Chondrocyte (in vitro differentiated cells): ENCODE measurements around the gene DUSP18. TPM values are rescaled to one million over a fixed set of nuclear protein-coding genes. Genes with fewer than 3 reads are reported as not detected.

Experiments
- DNase-seq: peaks from one replicate; pipeline ENCODE4 v3.0.0; 2021; ENCODE audit warnings: mixed read lengths, low spot score
- H3K27ac Mint-ChIP-seq: one replicate; pipeline ENCODE4 v1.8.0; 2021; ENCODE audit warnings: mild to moderate bottlenecking, moderate library complexity, mixed read lengths; ENCODE audit not compliant: unreplicated experiment
- H3K27me3 Mint-ChIP-seq: 2 replicates; pipeline ENCODE4 v1.8.0; 2021; ENCODE audit warnings: low read depth, mixed read lengths
- H3K36me3 Mint-ChIP-seq: 2 replicates; pipeline ENCODE4 v1.8.0; 2021; ENCODE audit warnings: low read depth, mixed read lengths
- H3K4me1 Mint-ChIP-seq: 2 replicates; pipeline ENCODE4 v1.8.0; 2021; ENCODE audit warnings: low read depth, mild to moderate bottlenecking, mixed read lengths
- H3K4me3 Mint-ChIP-seq: one replicate; pipeline ENCODE4 v1.8.0; 2021; ENCODE audit warnings: mild to moderate bottlenecking, moderate library complexity, mixed read lengths; ENCODE audit not compliant: unreplicated experiment
- H3K9me3 Mint-ChIP-seq: 2 replicates; pipeline ENCODE4 v1.8.0; 2021; ENCODE audit warnings: low read depth, mixed read lengths
- total RNA-seq: library from RNA; stranded (reverse); gene quantifications from 3 replicates; pipeline ENCODE4 v1.2.1, GENCODE V29; 2021
- TF ChIP-seq, protein P1 (sequence below): fragments of 200-600 bp; sonication (generic); IDR thresholded peaks from 2 replicates; pipeline ENCODE4 v1.5.0; 2021; ENCODE audit warnings: antibody characterized with exemption, mild to moderate bottlenecking, moderate library complexity

The DUSP18 gene
- total RNA-seq, 1 donor from 2014 or later = 9.0 TPM

DNA sequence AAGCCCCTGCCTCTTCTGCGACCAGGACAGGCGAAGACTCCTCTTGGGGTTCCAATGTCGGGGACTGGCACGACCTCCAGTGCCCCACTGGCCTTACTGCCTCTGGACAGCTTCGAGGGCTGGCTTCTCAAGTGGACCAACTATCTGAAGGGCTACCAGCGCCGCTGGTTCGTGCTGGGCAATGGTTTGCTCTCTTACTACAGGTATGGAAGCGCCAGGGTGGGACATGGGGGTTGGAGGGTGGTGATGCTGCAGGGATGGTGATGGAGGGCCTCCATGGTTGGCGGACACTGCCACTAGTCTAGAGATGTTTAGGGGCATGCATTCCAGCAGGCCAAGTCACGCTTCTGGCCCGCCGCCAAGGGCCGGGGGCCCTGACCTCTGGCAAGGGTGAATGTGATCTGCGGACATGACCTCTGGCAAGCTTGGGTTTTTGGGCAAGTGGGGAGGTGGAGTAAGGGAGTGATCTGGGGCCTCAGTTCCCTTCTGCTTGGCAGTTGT, 27.7 kb upstream of the DUSP18 start:
- Mint-ChIP-seq H3K27me3 (no peaks in the 10 kb centered on the region), H3K4me1 (peaks cover 10% of the 10 kb centered on the region), H3K4me3 (peak overlapping the region; percentile 59), H3K36me3 (no peaks in the 10 kb centered on the region), H3K27ac (no peak overlapping the region), H3K9me3 (no peaks in the 10 kb centered on the region)
- no peak for DNase-seq
- TF ChIP-seq, protein P1, sequence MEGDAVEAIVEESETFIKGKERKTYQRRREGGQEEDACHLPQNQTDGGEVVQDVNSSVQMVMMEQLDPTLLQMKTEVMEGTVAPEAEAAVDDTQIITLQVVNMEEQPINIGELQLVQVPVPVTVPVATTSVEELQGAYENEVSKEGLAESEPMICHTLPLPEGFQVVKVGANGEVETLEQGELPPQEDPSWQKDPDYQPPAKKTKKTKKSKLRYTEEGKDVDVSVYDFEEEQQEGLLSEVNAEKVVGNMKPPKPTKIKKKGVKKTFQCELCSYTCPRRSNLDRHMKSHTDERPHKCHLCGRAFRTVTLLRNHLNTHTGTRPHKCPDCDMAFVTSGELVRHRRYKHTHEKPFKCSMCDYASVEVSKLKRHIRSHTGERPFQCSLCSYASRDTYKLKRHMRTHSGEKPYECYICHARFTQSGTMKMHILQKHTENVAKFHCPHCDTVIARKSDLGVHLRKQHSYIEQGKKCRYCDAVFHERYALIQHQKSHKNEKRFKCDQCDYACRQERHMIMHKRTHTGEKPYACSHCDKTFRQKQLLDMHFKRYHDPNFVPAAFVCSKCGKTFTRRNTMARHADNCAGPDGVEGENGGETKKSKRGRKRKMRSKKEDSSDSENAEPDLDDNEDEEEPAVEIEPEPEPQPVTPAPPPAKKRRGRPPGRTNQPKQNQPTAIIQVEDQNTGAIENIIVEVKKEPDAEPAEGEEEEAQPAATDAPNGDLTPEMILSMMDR = no peak

DNA sequence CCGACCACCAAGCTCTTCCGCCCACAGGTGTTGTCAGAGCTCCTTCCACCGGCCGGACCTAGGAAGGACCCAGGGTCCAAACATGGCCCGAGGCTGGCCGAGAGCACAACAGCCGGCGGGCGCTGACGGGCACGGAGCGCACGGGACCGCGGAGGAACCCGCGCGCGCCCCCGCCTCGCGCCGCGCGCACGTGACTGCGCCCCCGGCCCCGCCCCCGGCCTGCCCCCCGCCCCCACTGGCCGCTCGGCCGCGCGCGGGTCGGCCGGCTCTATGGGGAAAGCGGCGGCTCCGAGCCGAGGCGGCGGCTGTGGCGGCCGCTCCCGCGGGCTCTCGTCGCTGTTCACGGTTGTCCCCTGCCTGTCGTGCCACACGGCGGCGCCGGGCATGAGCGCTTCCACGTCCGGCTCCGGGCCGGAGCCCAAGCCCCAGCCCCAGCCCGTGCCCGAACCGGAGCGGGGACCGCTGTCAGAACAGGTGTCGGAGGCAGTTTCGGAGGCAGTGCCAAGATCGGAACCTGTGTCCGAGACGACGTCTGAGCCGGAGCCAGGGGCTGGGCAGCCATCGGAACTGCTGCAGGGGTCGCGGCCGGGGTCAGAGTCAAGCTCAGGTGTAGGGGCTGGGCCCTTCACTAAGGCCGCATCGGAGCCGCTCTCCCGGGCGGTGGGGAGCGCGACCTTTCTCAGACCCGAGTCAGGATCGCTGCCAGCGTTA, 27.1 kb upstream of the DUSP18 start, which contains the start of gene OSBP2:
TSS of gene OSBP2 (plus strand) at position 235 of the 711 bp plus-strand sequence. CDS start at position 271, 36 bp downstream.
- H3K36me3 Mint-ChIP-seq = no peaks in the 10 kb centered on the region
- H3K27ac Mint-ChIP-seq = no peak within 1 kb of the TSS
- peak; percentile 92 for DNase-seq
- no peaks in the 10 kb centered on the region for H3K9me3 Mint-ChIP-seq
- TF ChIP-seq, protein P1 = peak; percentile 36
- H3K4me1 Mint-ChIP-seq = peaks cover 10% of the 10 kb centered on the region
- H3K4me3 Mint-ChIP-seq = peak within 1 kb of the TSS; percentile 76
- no peaks in the 10 kb centered on the region for H3K27me3 Mint-ChIP-seq

DNA sequence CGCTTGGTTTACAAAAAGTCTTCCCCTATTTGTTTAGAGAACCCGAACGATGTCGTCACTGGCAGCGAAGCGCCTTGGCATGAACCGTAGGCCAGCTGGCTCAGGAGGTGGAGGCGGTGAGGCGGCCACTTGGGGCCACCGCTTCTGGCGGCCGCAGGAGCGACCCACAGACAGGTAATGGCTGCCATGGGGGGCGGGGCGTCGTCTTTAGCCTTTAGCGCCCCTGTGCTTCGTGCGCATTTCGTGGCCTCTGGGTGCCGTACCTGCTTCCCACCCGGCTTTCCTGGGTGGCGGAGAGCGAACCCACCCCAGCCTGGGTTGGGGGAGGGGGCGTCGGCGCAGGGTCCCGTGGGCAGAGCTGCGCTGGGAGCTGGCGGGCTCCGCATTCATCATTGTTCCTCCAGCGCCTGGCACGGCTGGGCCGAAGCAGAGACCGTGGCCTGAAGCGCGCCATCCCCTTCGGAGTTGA, 26.5 kb upstream of the DUSP18 start:
- no peaks in the 10 kb centered on the region for H3K9me3 Mint-ChIP-seq
- no peaks in the 10 kb centered on the region for H3K36me3 Mint-ChIP-seq
- TF ChIP-seq, protein P1 = no peak
- DNase-seq = no peak
- no peak overlapping the region for H3K27ac Mint-ChIP-seq
- H3K27me3 Mint-ChIP-seq = no peaks in the 10 kb centered on the region
- peaks cover 10% of the 10 kb centered on the region for H3K4me1 Mint-ChIP-seq
- H3K4me3 Mint-ChIP-seq = peak overlapping the region; percentile 76

DNA sequence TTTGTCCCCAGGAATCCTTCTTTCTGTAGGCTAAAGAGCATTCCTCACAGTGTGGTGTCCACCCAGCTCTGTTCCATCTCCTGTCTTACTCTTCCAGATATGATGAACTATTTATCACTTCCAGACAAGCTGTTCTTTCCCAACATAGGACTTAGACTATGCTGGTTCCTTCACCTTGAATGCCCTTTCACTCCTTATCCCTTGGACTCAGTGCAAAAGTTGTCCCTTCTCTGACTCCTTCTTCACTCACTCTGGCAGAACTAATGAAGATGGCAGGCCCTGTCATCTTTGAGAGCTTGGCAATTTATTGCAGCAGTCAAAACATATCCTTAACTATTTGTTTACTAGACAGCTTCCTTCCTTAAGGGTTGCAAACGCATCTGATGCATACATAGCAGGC, 23.5 kb upstream of the DUSP18 start:
- no peak overlapping the region for H3K27ac Mint-ChIP-seq
- peaks cover 10% of the 10 kb centered on the region for H3K4me1 Mint-ChIP-seq

DNA sequence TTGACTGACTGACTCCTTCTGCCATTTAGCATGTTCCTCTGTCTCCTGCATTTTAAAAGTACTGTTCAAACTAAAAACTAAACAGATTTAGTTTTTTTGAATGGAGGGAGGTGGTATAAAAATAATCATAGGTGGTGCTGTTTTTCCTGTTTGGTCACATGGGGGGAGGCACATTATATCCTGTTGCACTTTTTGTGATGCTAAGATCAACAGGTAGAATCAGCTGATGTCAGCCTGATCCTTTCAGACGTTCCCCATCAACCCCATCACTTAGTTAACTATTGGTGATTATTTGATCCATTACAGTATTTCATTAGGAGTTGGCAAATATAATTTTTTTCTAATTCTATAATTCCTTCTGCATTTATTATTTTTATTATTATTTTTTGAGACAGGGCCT, 21.9 kb upstream of the DUSP18 start:
- DNase-seq = no peak
- no peaks in the 10 kb centered on the region for H3K27me3 Mint-ChIP-seq
- peaks cover 4% of the 10 kb centered on the region for H3K4me1 Mint-ChIP-seq
- TF ChIP-seq, protein P1 = no peak
- no peaks in the 10 kb centered on the region for H3K9me3 Mint-ChIP-seq
- no peaks in the 10 kb centered on the region for H3K36me3 Mint-ChIP-seq
- no peak overlapping the region for H3K4me3 Mint-ChIP-seq
- no peak overlapping the region for H3K27ac Mint-ChIP-seq

More for the DNA sequence above, 23.5 kb upstream of the DUSP18 start:
- no peaks in the 10 kb centered on the region for H3K9me3 Mint-ChIP-seq
- no peaks in the 10 kb centered on the region for H3K36me3 Mint-ChIP-seq
- TF ChIP-seq, protein P1 = no peak
- no peak for DNase-seq
- H3K4me3 Mint-ChIP-seq = no peak overlapping the region
- H3K27me3 Mint-ChIP-seq = no peaks in the 10 kb centered on the region
